Nephron progenitor cell (in vitro differentiated cells): ENCODE measurements around the gene KANSL1.

Experiments used
- DNase-seq: peaks from one replicate; pipeline ENCODE4 v3.0.0; 2021
- H3K27ac Mint-ChIP-seq: 2 replicates; pipeline ENCODE4 v1.8.0; 2021; ENCODE audit warnings: mild to moderate bottlenecking, moderate library complexity, mixed read lengths
- H3K27me3 Mint-ChIP-seq: 2 replicates; pipeline ENCODE4 v1.8.0; 2021; ENCODE audit warnings: mild to moderate bottlenecking, low read depth, mixed read lengths; ENCODE audit not compliant: poor library complexity
- H3K36me3 Mint-ChIP-seq: 2 replicates; pipeline ENCODE4 v1.8.0; 2021; ENCODE audit warnings: low read depth, mixed read lengths
- H3K4me1 Mint-ChIP-seq: 2 replicates; pipeline ENCODE4 v1.8.0; 2021; ENCODE audit warnings: mixed read lengths
- H3K4me3 Mint-ChIP-seq: 2 replicates; pipeline ENCODE4 v1.8.0; 2021; ENCODE audit warnings: mild to moderate bottlenecking, moderate library complexity, mixed read lengths
- H3K9me3 Mint-ChIP-seq: 2 replicates; pipeline ENCODE4 v1.8.0; 2021; ENCODE audit warnings: mild to moderate bottlenecking, moderate library complexity, mixed read lengths
- TF ChIP-seq, protein P1 (sequence below): fragments of 200-600 bp; sonication (generic); IDR thresholded peaks from 2 replicates; pipeline ENCODE4 v1.5.0; 2021; ENCODE audit warnings: antibody characterized with exemption

KANSL1 gene

DNA sequence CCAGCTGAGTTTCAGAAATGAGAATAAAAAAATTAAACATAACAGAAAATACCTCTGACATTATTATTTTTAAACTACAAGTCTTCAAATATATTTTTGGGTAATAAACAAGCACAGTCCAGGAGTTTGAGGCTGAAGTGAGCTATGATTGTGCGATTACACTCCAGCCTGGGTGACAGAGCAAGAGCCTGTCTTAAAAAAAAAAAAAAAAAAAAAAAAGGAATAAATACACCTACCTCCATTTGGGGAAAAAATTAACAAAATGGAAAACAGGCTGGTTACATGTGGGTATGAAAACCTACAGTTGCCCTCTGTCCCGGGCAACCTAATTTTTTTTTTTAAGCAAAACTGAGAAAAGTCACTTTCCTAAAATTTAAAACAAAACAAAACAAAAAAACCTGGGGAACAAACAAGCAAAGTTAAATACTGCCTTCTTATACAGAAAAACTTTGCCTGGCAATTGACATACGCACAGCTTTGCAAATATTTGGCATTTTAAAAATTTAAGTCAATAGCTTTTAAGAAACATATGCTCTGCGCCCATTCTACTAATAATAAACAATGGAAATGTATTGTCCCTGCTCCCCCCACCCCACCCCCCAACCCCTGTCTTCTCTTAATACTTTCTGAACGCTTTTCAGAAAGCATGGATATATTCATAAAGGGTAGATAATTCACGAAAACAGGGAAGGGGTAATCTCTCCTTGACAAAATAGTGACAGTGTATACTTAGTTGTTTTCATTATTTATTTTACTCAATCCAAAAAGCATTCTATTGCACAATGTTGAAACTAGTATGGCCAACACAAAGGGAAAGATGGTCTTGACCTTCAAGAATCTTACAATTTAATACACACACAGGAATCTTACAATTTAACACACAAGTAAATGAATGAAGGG, 112.9 kb downstream of the KANSL1 start:
- TF ChIP-seq, protein P1, sequence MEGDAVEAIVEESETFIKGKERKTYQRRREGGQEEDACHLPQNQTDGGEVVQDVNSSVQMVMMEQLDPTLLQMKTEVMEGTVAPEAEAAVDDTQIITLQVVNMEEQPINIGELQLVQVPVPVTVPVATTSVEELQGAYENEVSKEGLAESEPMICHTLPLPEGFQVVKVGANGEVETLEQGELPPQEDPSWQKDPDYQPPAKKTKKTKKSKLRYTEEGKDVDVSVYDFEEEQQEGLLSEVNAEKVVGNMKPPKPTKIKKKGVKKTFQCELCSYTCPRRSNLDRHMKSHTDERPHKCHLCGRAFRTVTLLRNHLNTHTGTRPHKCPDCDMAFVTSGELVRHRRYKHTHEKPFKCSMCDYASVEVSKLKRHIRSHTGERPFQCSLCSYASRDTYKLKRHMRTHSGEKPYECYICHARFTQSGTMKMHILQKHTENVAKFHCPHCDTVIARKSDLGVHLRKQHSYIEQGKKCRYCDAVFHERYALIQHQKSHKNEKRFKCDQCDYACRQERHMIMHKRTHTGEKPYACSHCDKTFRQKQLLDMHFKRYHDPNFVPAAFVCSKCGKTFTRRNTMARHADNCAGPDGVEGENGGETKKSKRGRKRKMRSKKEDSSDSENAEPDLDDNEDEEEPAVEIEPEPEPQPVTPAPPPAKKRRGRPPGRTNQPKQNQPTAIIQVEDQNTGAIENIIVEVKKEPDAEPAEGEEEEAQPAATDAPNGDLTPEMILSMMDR, result no peak
- peaks cover 18% of the 10 kb centered on the region for H3K4me1 Mint-ChIP-seq
- H3K27ac Mint-ChIP-seq, result no peak overlapping the region
- no peak for DNase-seq
- no peak overlapping the region for H3K4me3 Mint-ChIP-seq
- peaks cover 67% of the 10 kb centered on the region for H3K36me3 Mint-ChIP-seq
- H3K27me3 Mint-ChIP-seq, result no peaks in the 10 kb centered on the region
- peaks cover 24% of the 10 kb centered on the region for H3K9me3 Mint-ChIP-seq

DNA sequence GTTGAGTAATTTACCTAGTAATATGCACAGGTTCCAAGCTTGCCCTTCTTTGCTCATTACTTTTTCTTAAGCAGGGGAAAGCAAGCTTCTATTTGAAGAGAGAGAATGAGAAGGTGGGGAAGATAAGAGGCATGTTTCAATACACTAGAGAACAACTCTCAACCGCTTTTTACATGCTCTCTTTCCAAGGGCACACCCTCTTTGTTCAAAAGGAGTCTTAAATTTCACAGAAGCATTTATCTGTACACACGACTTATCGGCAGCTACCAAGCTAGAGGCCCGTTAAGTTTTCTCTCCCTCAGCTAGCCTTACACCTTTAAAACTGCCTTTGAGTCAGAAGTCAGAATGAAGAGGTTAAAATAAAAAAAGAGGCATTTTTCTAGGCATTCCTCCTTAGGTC, 114.6 kb downstream of the KANSL1 start:
- TF ChIP-seq, protein P1, result no peak
- Mint-ChIP-seq H3K27ac (peak overlapping the region; percentile 2), H3K27me3 (no peaks in the 10 kb centered on the region)

DNA sequence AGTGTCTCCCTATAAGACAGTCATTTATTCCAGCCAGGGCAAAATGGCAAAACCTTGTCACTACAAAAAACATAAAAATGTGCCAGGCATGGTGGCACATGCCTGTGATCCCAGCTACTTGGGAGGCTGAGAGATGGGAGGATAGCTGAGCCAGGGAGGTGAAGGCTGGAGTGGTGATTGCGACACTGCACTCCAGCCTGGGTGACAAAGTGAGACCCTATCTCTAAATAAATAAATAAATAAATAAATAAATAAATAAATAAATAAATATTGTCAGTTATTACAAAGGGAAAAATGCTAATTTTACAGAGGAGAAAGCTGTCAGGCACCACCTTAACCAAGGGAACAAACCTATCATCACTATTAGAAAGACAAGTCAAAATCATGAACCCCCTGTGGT, 118.7 kb downstream of the KANSL1 start:
- TF ChIP-seq, protein P1, result no peak
- Mint-ChIP-seq H3K9me3 (peaks cover 24% of the 10 kb centered on the region), H3K27ac (no peak overlapping the region), H3K36me3 (peaks cover 70% of the 10 kb centered on the region), H3K4me1 (peaks cover 29% of the 10 kb centered on the region), H3K4me3 (no peak overlapping the region), H3K27me3 (no peaks in the 10 kb centered on the region)
- no peak for DNase-seq

More for the DNA sequence above, 114.6 kb downstream of the KANSL1 start:
- H3K9me3 Mint-ChIP-seq, result peaks cover 24% of the 10 kb centered on the region
- peaks cover 19% of the 10 kb centered on the region for H3K4me1 Mint-ChIP-seq
- H3K4me3 Mint-ChIP-seq, result no peak overlapping the region
- DNase-seq, result no peak
- peaks cover 77% of the 10 kb centered on the region for H3K36me3 Mint-ChIP-seq

DNA sequence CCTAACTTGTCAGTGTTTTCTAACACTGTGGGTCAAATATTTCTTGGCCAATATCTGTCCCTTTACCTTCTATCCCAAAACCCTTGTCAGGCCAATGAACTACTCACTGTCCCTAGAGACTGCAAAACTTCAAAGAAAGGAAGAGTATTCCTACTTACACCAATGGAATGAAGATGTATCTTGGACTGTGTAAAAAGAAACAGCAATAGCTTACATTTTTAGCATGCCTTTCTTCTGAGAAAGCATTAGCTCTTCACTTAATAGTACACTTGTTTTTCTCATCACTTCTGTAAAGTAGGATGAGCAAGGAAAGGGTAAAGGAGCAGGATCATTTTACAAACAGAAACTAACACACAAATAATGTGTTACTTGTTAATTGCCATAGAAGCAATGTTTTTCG, 120.2 kb downstream of the KANSL1 start:
- Mint-ChIP-seq H3K4me1 (peaks cover 24% of the 10 kb centered on the region), H3K9me3 (peaks cover 18% of the 10 kb centered on the region), H3K4me3 (no peak overlapping the region), H3K27me3 (no peaks in the 10 kb centered on the region), H3K27ac (peak overlapping the region; percentile 29), H3K36me3 (peaks cover 60% of the 10 kb centered on the region)
- no peak for DNase-seq
- TF ChIP-seq, protein P1, result no peak

DNA sequence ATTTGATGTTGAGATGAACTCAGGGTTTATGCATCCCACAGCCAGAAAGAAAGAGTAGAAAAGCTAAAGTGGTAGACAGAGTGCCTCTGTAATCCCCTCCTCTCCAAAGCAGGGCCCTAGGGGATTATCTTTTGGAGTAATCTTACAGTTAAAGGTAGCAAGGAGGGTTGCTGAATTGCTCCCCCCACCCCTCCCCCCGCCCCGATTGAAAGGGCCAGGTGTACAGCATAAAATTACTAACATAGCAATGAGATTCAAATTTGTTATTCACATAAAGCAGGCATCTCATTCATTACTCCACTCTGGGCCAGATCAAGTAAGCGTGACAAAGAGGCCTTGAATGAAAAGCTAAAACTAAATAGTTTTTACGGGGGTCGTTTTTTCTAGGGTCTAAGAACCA, 121.4 kb downstream of the KANSL1 start:
- TF ChIP-seq, protein P1, result no peak
- Mint-ChIP-seq H3K27me3 (no peaks in the 10 kb centered on the region), H3K4me3 (no peak overlapping the region), H3K36me3 (peaks cover 60% of the 10 kb centered on the region), H3K9me3 (peaks cover 8% of the 10 kb centered on the region), H3K4me1 (peaks cover 24% of the 10 kb centered on the region), H3K27ac (peak overlapping the region; percentile 38)
- no peak for DNase-seq

DNA sequence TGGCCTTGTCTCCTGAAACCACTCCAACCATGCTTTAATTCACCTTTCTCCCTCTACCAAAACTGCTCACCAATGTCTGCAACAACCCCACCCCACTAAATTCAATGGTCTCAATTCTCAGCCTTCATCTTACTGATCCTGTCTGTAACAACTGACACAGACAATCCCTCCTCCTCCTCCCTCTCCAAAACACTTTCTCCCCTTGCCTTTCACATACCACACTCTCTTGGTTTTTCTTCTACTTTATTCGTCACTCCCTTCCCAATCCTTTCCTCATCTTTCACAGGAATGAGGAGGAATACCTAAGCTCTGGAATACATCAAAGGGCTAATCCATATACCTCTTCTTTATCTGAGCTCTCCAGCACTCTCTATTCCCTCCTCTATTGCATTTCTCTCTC, 128.8 kb downstream of the KANSL1 start:
- Mint-ChIP-seq H3K9me3 (no peaks in the 10 kb centered on the region), H3K27ac (peak overlapping the region; percentile 5), H3K4me3 (no peak overlapping the region), H3K4me1 (no peaks in the 10 kb centered on the region), H3K36me3 (peaks cover 73% of the 10 kb centered on the region), H3K27me3 (no peaks in the 10 kb centered on the region)
- DNase-seq, result no peak
- TF ChIP-seq, protein P1, result no peak
